Natural killer cell treated with Interleukin-12 subunit alpha and Interleukin-12 subunit beta and Interleukin-15 and Interleukin-18, amount 100 ng/mL, for 72 hours (primary cell): Measurements from ENCODE around the gene C16orf46. TPM values are rescaled to one million over a fixed set of nuclear protein-coding genes. Genes with fewer than 3 reads are reported as not detected.

Experiments
- ATAC-seq, 2 donors: fragments of 150-1000 bp; cut with Tn5 transposase in 1 of 2; sonication (Bioruptor Pico), chemical (Tn5 transposase) in 1 of 2; 2 replicates each; pipeline ENCODE4 v1.10.0; 2021
- DNase-seq: peaks from one replicate; pipeline ENCODE4 v3.0.0; 2022; ENCODE audit warnings: low spot score
- H3K27ac Mint-ChIP-seq, 2 donors: 1 replicate in 1 of 2; 2 replicates in 1 of 2; pipeline ENCODE4 v1.8.0; 2022; ENCODE audit warnings: mixed read lengths in 2 of 2, mild to moderate bottlenecking in 1 of 2, moderate library complexity in 1 of 2
- H3K27me3 Mint-ChIP-seq, 2 donors: 1 replicate in 1 of 2; 2 replicates in 1 of 2; pipeline ENCODE4 v1.8.0; 2022; ENCODE audit warnings: mixed read lengths in 2 of 2
- H3K36me3 Mint-ChIP-seq: one replicate; pipeline ENCODE4 v1.8.0; 2022; ENCODE audit warnings: mixed read lengths
- H3K4me1 Mint-ChIP-seq, 2 donors: 1 replicate in 1 of 2; 2 replicates in 1 of 2; pipeline ENCODE4 v1.8.0; 2022; ENCODE audit warnings: low read depth in 2 of 2, mixed read lengths in 2 of 2, mild to moderate bottlenecking in 1 of 2
- H3K4me3 Mint-ChIP-seq: one replicate; pipeline ENCODE4 v1.8.0; 2022; ENCODE audit warnings: mixed read lengths
- H3K9me3 Mint-ChIP-seq: 2 replicates; pipeline ENCODE4 v1.8.0; 2022; ENCODE audit warnings: mixed read lengths
- total RNA-seq, 2 donors: library from RNA; stranded (reverse); gene quantifications; one replicate each; pipeline ENCODE4 v1.2.3, GENCODE V29; 2022

C16orf46 gene
- total RNA-seq, 2 donors from 2014 or later, result 0.52 TPM; not detected in 1

DNA sequence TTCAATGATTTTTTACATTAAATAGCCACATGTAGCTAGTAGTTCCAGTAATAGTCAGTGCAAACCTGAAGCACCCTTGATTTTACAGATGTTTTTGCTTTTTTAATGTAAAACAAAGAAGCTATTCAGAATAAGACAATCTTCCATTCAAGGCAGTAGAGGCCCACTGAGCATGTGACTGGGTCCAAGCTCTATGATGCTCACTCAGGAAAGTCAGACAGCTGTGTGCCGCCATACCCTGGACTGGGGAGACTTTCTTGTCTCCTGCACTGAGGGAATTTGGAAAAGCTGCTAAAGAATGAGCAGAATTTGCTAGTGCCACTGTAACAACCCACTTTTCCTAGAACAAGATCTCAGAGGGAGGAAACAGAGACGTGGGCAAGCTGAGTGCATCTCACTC lies 58.5 kb downstream of the C16orf46 start:
- ATAC-seq, result no peak
- no peaks in the 10 kb centered on the region for H3K27me3 Mint-ChIP-seq
- no peak overlapping the region for H3K27ac Mint-ChIP-seq
- no peak for DNase-seq
- H3K4me1 Mint-ChIP-seq, result no peaks in the 10 kb centered on the region
- peaks cover 13% of the 10 kb centered on the region for H3K36me3 Mint-ChIP-seq
- H3K9me3 Mint-ChIP-seq, result no peaks in the 10 kb centered on the region
- no peak overlapping the region for H3K4me3 Mint-ChIP-seq

DNA sequence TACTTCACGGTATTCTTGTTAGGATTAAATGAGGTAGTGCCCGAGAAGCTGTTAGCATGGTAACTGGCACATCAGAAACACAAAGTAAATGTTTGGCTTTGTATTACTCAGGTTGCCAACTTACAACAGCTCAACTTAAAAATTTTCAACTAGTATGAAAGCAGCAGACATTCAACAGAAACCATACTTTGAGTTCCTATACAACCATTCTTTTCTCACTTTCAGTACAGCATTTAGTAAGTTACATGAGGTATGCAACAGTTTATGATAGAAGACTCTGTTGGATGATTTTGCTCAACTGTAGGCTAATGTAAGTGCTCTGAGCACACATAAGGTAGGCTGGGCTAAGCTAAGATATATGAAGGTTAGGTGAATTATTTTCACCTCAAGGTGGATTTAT lies 62.4 kb downstream of the C16orf46 start:
- ATAC-seq, result no peak
- Mint-ChIP-seq H3K27me3 (no peaks in the 10 kb centered on the region), H3K4me1 (peaks cover 0 to 5% of the 10 kb centered on the region in 2 donors), H3K27ac (no peak overlapping the region), H3K36me3 (peaks cover 23% of the 10 kb centered on the region), H3K9me3 (no peaks in the 10 kb centered on the region), H3K4me3 (no peak overlapping the region)
- DNase-seq, result no peak

DNA sequence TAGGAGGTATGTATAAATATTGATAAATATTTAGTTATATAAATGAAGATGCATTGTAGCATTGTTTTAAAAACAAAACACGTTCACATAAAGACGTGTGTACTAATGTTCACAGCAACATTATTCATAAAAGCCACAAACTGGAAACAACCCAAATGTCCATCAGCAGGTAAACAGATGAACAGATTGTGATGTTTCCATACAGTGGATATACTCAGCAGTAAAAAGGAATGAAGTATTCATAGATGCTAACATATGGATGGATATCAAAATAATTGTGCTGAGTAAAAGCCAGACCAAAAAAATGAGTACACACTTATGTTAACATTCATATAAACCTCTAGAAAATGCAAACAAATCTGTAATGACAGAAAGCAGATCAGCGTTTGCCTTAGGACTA lies 64.1 kb downstream of the C16orf46 start:
- ATAC-seq (no peak), DNase-seq (no peak)
- H3K36me3 Mint-ChIP-seq, result peaks cover 15% of the 10 kb centered on the region
- H3K27me3 Mint-ChIP-seq, result no peaks in the 10 kb centered on the region
- no peaks in the 10 kb centered on the region for H3K9me3 Mint-ChIP-seq
- no peak overlapping the region for H3K27ac Mint-ChIP-seq
- H3K4me1 Mint-ChIP-seq, result peaks cover 0 to 10% of the 10 kb centered on the region in 2 donors
- H3K4me3 Mint-ChIP-seq, result no peak overlapping the region

Other genes starting within 250 kb of the C16orf46 start
- 100 to 1,000 TPM in 1 of 2 donors, 10 to 100 TPM in 1; 85.4 to 145 TPM for gene CMC2, start 70.4 kb downstream of the C16orf46 start, total RNA-seq
- gene CENPN, start 70.0 kb downstream of the C16orf46 start, total RNA-seq, result 10 to 100 TPM; 27.9 to 49.5 TPM
- gene ATMIN, start 41.4 kb downstream of the C16orf46 start, total RNA-seq, result 10 to 100 TPM; 24.5 to 29.1 TPM
- 10 to 100 TPM; 10.6 to 38.7 TPM for gene GCSH, start 19.2 kb upstream of the C16orf46 start, total RNA-seq
- not detected for gene BCO1, start 161.5 kb upstream of the C16orf46 start, total RNA-seq
- 10 to 100 TPM; 11.0 to 15.8 TPM for gene GAN, start 237.7 kb upstream of the C16orf46 start, total RNA-seq